HL-60 (cell line): ENCODE results near the gene POLR3E.

Source experiments
- GABPA ChIP-seq: IDR thresholded peaks from 2 replicates; pipeline ENCODE4 v1.6.1; 2012; ENCODE audit warnings: low read depth
- POLR2AphosphoS5 ChIP-seq: IDR thresholded peaks from 2 replicates; pipeline ENCODE4 v1.6.1; 2012; ENCODE audit warnings: low read depth
- SPI1 ChIP-seq: IDR thresholded peaks from 2 replicates; pipeline ENCODE4 v1.6.1; 2012; ENCODE audit warnings: low read depth, mild to moderate bottlenecking, borderline replicate concordance
- TF ChIP-seq, protein P1 (sequence below): IDR thresholded peaks from one replicate; pipeline ENCODE4 v1.5.1; 2011; ENCODE audit warnings: low read length, control low read depth, inconsistent platforms; ENCODE audit not compliant: insufficient read depth
- TF ChIP-seq, protein P2 (sequence below): IDR thresholded peaks from 2 replicates; pipeline ENCODE4 v1.6.1; 2012; ENCODE audit warnings: low read depth; ENCODE audit not compliant: insufficient replicate concordance

DNA sequence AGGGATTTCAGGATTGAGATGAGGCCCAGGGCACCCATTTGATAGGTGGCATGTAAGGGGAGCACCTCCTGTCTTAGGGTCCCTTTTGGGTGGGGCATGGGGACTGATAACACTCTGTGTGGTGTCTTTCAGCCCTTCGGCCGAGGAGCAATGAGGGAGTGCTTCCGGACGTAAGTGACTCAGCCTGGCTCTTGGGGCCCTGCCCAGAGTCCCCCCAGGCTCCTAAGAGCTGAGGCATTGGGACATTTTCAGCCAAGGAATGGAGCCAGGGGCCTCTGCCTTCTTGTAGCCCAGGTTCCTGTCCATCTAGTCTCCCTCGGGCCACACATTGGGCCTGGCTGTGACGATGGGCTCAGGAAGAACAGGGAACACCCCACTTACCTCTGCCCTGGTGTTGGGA lies 46.7 kb upstream of the POLR3E start:
- TF ChIP-seq, protein P1, sequence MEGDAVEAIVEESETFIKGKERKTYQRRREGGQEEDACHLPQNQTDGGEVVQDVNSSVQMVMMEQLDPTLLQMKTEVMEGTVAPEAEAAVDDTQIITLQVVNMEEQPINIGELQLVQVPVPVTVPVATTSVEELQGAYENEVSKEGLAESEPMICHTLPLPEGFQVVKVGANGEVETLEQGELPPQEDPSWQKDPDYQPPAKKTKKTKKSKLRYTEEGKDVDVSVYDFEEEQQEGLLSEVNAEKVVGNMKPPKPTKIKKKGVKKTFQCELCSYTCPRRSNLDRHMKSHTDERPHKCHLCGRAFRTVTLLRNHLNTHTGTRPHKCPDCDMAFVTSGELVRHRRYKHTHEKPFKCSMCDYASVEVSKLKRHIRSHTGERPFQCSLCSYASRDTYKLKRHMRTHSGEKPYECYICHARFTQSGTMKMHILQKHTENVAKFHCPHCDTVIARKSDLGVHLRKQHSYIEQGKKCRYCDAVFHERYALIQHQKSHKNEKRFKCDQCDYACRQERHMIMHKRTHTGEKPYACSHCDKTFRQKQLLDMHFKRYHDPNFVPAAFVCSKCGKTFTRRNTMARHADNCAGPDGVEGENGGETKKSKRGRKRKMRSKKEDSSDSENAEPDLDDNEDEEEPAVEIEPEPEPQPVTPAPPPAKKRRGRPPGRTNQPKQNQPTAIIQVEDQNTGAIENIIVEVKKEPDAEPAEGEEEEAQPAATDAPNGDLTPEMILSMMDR = no peak
- TF ChIP-seq GABPA = no peak
- TF ChIP-seq POLR2AphosphoS5 = no peak
- TF ChIP-seq SPI1 = no peak
- TF ChIP-seq, protein P2, sequence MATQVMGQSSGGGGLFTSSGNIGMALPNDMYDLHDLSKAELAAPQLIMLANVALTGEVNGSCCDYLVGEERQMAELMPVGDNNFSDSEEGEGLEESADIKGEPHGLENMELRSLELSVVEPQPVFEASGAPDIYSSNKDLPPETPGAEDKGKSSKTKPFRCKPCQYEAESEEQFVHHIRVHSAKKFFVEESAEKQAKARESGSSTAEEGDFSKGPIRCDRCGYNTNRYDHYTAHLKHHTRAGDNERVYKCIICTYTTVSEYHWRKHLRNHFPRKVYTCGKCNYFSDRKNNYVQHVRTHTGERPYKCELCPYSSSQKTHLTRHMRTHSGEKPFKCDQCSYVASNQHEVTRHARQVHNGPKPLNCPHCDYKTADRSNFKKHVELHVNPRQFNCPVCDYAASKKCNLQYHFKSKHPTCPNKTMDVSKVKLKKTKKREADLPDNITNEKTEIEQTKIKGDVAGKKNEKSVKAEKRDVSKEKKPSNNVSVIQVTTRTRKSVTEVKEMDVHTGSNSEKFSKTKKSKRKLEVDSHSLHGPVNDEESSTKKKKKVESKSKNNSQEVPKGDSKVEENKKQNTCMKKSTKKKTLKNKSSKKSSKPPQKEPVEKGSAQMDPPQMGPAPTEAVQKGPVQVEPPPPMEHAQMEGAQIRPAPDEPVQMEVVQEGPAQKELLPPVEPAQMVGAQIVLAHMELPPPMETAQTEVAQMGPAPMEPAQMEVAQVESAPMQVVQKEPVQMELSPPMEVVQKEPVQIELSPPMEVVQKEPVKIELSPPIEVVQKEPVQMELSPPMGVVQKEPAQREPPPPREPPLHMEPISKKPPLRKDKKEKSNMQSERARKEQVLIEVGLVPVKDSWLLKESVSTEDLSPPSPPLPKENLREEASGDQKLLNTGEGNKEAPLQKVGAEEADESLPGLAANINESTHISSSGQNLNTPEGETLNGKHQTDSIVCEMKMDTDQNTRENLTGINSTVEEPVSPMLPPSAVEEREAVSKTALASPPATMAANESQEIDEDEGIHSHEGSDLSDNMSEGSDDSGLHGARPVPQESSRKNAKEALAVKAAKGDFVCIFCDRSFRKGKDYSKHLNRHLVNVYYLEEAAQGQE = no peak
